Vagina (tissue), 2 donors: Measurements from ENCODE around the gene OR2V1. TPM values are rescaled to one million over a fixed set of nuclear protein-coding genes. Genes with fewer than 3 reads are reported as not detected.
"Not testable (repeated sequence)": the region's sequence is repeated elsewhere in the genome, so short reads cannot be mapped to it uniquely, and the experiment has no call there.

Experiments used
- DNase-seq, 2 donors: peaks; one replicate each; pipeline ENCODE4 v3.0.0-alpha.2; 2017; ENCODE audit errors: extremely low spot score in 2 of 2
- H3K27ac ChIP-seq: fragments of 200-600 bp; sonication (generic); one replicate; pipeline ENCODE4 v1.5.1; 2019
- H3K27me3 ChIP-seq: fragments of 200-600 bp; sonication (generic); one replicate; pipeline ENCODE4 v1.5.1; 2019
- H3K36me3 ChIP-seq, 2 donors: fragments of 200-600 bp; sonication (generic); one replicate each; pipeline ENCODE4 v1.5.1; 2017 to 2019
- H3K4me1 ChIP-seq: fragments of 200-600 bp; sonication (generic); one replicate; pipeline ENCODE4 v1.5.1; 2019
- H3K4me3 ChIP-seq, 2 donors: fragments of 200-600 bp; sonication (generic); 1 replicate in 1 of 2; 2 replicates in 1 of 2; pipeline ENCODE4 v1.5.1; 2016 to 2019
- H3K9me3 ChIP-seq: fragments of 200-600 bp; sonication (generic); one replicate; pipeline ENCODE4 v1.5.1; 2019
- POLR2A ChIP-seq, 2 donors: fragments of 450-650 bp; IDR thresholded peaks; one replicate each; pipeline ENCODE4 v1.6.1; 2017; ENCODE audit warnings: antibody characterized with exemption in 2 of 2, mild to moderate bottlenecking in 2 of 2, moderate library complexity in 2 of 2
- POLR2AphosphoS5 ChIP-seq, 2 donors: sonication (generic); formaldehyde crosslinking; IDR thresholded peaks; one replicate each; pipeline ENCODE4 v1.9.0; 2017; ENCODE audit warnings: antibody characterized with exemption in 2 of 2, mild to moderate bottlenecking in 2 of 2, low read depth in 1 of 2; ENCODE audit not compliant: insufficient read depth in 1 of 2
- intact Hi-C: fragments of 100-400 bp; cut with DNase I; formaldehyde crosslinking; loops from one replicate; pipeline ENCODE4 v1.15.1; 2023
- total RNA-seq: library from RNA; depleted of rRNA; stranded (reverse); fragments of >200 nt; gene quantifications from one replicate; pipeline ENCODE4 v1.2.3, GENCODE V29; 2016
- TF ChIP-seq, protein P1 (sequence below), 3 experiments: fragments of 450-650 bp in 2 of 3; fragments of 200-600 bp in 1 of 3; sonication (generic) in 1 of 3; IDR thresholded peaks; one replicate each; pipeline ENCODE4 v1.5.1; 2017 to 2019; ENCODE audit warnings: antibody characterized with exemption in 3 of 3, mild to moderate bottlenecking in 2 of 3, moderate library complexity in 2 of 3

OR2V1 gene
- total RNA-seq, 1 donor from 2014 or later = not detected

DNA sequence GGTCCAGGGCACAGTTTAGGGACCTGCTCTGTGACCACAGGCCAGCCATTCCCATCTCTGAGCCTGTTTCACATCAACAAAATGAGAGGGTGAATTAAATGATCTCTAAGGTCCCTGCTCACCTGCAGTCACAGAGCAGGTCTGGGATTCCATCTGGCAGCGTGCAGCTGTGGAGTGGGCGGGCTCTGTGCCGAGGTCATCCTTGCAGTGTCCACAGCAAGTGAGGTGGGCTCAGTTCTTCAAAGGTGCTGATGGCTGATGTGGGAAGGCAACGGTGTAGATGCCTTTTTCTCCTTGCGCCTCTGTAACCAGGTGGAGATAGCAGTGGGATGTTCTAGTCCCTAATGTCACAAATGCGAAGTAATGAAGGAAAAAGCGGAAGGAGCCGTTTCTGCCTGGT is 11.9 kb downstream of the OR2V1 start:
- DNase-seq = no peak
- intact Hi-C loops = no loop called here
- no peak for TF ChIP-seq POLR2AphosphoS5 (IDR thresholded peaks at IDR 0.05; ENCODE audit: insufficient read depth in 1 of 2, low read depth in 1 of 2)
- no peak for TF ChIP-seq POLR2A (IDR thresholded peaks at IDR 0.05)
- TF ChIP-seq, protein P1, sequence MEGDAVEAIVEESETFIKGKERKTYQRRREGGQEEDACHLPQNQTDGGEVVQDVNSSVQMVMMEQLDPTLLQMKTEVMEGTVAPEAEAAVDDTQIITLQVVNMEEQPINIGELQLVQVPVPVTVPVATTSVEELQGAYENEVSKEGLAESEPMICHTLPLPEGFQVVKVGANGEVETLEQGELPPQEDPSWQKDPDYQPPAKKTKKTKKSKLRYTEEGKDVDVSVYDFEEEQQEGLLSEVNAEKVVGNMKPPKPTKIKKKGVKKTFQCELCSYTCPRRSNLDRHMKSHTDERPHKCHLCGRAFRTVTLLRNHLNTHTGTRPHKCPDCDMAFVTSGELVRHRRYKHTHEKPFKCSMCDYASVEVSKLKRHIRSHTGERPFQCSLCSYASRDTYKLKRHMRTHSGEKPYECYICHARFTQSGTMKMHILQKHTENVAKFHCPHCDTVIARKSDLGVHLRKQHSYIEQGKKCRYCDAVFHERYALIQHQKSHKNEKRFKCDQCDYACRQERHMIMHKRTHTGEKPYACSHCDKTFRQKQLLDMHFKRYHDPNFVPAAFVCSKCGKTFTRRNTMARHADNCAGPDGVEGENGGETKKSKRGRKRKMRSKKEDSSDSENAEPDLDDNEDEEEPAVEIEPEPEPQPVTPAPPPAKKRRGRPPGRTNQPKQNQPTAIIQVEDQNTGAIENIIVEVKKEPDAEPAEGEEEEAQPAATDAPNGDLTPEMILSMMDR (IDR thresholded peaks at IDR 0.05) = no peak

DNA sequence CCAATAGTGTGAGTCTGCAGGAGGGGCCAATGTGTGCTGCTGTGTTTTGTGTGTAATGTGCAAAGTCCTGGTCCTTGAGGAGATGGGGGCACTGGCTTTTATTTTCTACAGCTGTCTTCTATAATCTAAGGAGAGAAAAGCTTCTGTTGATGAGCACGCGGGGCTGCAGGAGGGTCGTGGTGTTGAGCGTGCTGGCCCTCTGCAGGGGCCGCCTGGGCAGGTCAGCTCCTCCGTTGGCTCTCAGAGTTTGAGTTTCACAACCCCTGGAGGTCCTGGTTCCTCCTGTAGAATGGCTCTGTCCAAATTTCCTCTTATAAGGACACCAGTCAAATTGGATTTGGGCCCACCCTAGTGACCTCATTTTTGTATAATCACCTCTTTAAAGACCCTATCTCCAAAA is 12.6 kb downstream of the OR2V1 start:
- no peaks in the 10 kb centered on the region for H3K9me3 ChIP-seq
- no peak overlapping the region for H3K27ac ChIP-seq
- H3K36me3 ChIP-seq = no peaks in the 10 kb centered on the region
- peaks cover 6% of the 10 kb centered on the region for H3K27me3 ChIP-seq
- TF ChIP-seq POLR2A (IDR thresholded peaks at IDR 0.05) (no peak), POLR2AphosphoS5 (IDR thresholded peaks at IDR 0.05; ENCODE audit: insufficient read depth in 1 of 2, low read depth in 1 of 2) (no peak)
- TF ChIP-seq, protein P1 (IDR thresholded peaks at IDR 0.05) = no peak
- intact Hi-C loops = no loop called here
- peak in 1 of 2 donors; percentile 37 for DNase-seq
- H3K4me3 ChIP-seq = no peak overlapping the region
- peaks cover 5% of the 10 kb centered on the region for H3K4me1 ChIP-seq

More for the DNA sequence above, 11.9 kb downstream of the OR2V1 start:
- Histone ChIP-seq H3K27me3 (peaks cover 6% of the 10 kb centered on the region), H3K27ac (no peak overlapping the region), H3K9me3 (no peaks in the 10 kb centered on the region), H3K36me3 (no peaks in the 10 kb centered on the region), H3K4me1 (peaks cover 5% of the 10 kb centered on the region), H3K4me3 (no peak overlapping the region)

DNA sequence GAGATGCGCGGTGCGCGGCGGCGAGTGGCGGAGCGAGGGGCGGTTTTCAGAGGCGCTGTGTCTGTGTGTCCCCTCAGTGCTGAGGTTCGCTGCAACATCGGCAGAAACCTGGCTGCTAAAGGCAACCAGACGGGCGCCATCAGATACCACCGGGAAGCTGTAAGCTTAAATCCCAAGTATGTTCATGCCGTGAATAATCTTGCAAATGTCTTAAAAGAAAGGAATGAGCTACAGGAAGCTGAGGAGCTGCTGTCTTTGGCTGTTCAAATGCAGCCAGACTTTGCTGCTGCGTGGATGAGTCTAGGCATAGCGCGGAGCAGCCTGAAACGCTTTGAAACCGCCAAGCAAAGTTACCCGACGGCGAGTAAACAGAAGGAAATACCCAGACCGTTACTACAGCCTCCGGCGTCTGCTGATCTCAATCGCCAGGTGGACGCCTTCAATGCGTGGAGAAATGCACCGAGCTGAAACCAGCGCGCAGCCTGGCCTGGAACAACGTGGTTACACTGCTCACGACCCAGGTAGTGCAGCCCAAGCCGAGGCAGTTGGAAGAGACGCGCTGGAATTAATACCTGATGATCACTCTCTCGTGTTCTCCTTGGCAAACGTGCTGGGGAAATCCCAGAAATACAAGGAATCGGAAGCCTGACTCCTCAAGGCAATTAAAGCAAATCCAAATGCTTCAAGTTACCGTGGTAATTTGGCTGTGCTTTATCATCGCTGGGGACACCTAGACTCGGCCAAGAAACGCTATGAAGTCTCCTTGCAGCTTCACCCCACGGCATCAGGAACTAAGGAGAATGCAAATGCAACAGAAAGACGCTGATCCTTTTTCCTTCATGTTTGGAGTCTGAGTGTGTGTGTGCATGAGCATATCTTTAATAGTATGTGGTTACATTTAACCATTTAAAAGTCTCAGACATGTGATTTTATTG is 15.9 kb downstream of the OR2V1 start:
- H3K27ac ChIP-seq = no peak overlapping the region
- DNase-seq = no peak
- H3K36me3 ChIP-seq = no peaks in the 10 kb centered on the region
- H3K4me3 ChIP-seq = no peak overlapping the region
- TF ChIP-seq, protein P1 (IDR thresholded peaks at IDR 0.05) = no peak
- TF ChIP-seq POLR2AphosphoS5 (IDR thresholded peaks at IDR 0.05; ENCODE audit: insufficient read depth in 1 of 2, low read depth in 1 of 2) = no peak
- TF ChIP-seq POLR2A (IDR thresholded peaks at IDR 0.05) = no peak
- H3K4me1 ChIP-seq = peaks cover 5% of the 10 kb centered on the region
- H3K9me3 ChIP-seq = no peaks in the 10 kb centered on the region
- intact Hi-C loops = no loop called here
- H3K27me3 ChIP-seq = peaks cover 6% of the 10 kb centered on the region

DNA sequence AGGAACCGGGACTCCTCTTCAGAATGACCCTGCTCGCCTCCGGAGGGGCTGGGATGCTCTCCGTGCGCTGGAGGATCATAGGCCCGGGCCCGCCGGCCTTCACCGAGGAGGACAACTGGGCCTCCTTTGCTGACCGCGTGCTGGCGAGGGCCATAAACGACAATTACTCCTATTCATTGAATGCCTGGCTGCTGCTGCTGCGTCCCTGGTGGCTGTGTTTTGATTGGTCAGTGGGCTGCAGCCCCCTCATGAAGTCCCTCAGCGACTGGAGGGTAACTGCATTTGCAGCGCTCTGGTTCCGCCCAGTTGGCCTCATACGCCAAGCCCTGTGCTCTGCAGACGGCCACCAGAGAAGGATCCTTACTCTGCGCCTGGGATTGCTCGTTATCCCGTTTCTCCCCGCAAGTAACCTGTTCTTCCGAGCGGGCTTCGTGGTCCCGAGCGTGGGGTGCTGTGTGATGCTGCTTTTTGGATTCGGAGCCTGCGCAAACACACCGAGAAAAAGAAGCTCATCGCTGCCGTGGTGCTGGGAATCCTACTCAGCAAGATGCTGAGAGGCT is 16.6 kb downstream of the OR2V1 start:
- Histone ChIP-seq H3K36me3 (no peaks in the 10 kb centered on the region), H3K27ac (no peak overlapping the region), H3K9me3 (no peaks in the 10 kb centered on the region), H3K4me1 (peaks cover 5% of the 10 kb centered on the region), H3K27me3 (peaks cover 6% of the 10 kb centered on the region), H3K4me3 (no peak overlapping the region)
- DNase-seq = no peak
- TF ChIP-seq, protein P1 (IDR thresholded peaks at IDR 0.05) = no peak
- no peak for TF ChIP-seq POLR2A (IDR thresholded peaks at IDR 0.05)
- TF ChIP-seq POLR2AphosphoS5 (IDR thresholded peaks at IDR 0.05; ENCODE audit: insufficient read depth in 1 of 2, low read depth in 1 of 2) = no peak
- intact Hi-C loops = no loop called here

DNA sequence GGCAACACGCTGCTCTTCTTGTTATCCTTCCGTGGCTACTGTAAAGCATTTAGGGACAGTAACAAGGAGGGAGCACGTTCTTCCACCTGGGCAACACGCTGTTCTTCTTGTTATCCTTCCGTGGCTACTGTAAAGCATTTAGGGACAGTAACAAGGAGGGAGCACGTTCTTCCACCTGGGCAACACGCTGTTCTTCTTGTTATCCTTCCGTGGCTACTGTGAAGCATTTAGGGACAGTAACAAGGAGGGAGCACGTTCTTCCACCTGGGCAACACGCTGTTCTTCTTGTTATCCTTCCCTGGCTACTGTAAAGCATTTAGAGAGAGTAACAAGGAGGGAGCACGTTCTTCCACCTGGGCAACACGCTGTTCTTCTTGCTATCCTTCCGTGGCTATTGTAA is 17.4 kb downstream of the OR2V1 start:
- DNase-seq, intact Hi-C loops, H3K36me3 ChIP-seq, H3K27me3 ChIP-seq, H3K4me1 ChIP-seq, H3K4me3 ChIP-seq, H3K9me3 ChIP-seq, H3K27ac ChIP-seq: not testable (repeated sequence)
